ENCODE measurements around the gene ACOX3. TPM values are rescaled to one million over a fixed set of nuclear protein-coding genes. Genes with fewer than 3 reads are reported as not detected.

ACOX3 gene
- polyA plus RNA-seq, 3 donors: 3.8 to 16.8 (median 13.3) TPM

GRCh38 chr4:8464381-8464780 is 23.9 kb upstream of the ACOX3 start:
- 98% methylated on average over 11 of the region's 14 CpGs for WGBS (ENCODE audit: insufficient coverage)
- Mint-ChIP-seq H3K36me3 (peaks cover 65 to 77% of the 10 kb centered on the region in 2 donors), H3K4me3 (no peak overlapping the region), H3K9me3 (peaks cover 0 to 2% (median 0%) of the 10 kb centered on the region in 7 donors), H3K4me1 (no peaks in the 10 kb centered on the region), H3K27ac (no peak overlapping the region), H3K27me3 (ENCODE audit: low read depth in 3 of 3) (peaks cover 0 to 4% (median 0%) of the 10 kb centered on the region in 3 donors)
- H4K20me1 ChIP-seq (ENCODE audit: insufficient read depth, low read length): no peaks in the 10 kb centered on the region
- no peak overlapping the region for H2AFZ ChIP-seq (ENCODE audit: insufficient read depth, low read depth, low read length, poor library complexity, severe bottlenecking)
- H3K4me3 ChIP-seq (replicated peaks in 1 of 3; ENCODE audit: low read depth in 2 of 3, low read length in 3 of 3): no peak overlapping the region
- no peaks in the 10 kb centered on the region for H3K9me3 ChIP-seq (replicated peaks in 1 of 2; ENCODE audit: control insufficient read depth in 1 of 2, insufficient read depth in 1 of 2, low read length in 2 of 2)
- H3K36me3 ChIP-seq (replicated peaks in 1 of 2; ENCODE audit: control insufficient read depth in 1 of 2, insufficient read depth in 2 of 2, low read length in 2 of 2): peaks cover 52 to 87% of the 10 kb centered on the region in 2 donors
- H3K9ac ChIP-seq (ENCODE audit: insufficient read depth, low read length, poor library complexity, severe bottlenecking): no peak overlapping the region
- no peaks in the 10 kb centered on the region for H3K27me3 ChIP-seq (ENCODE audit: control insufficient read depth in 2 of 2, insufficient read depth in 2 of 2, low read length in 2 of 2)
- H3K4me1 ChIP-seq (ENCODE audit: control insufficient read depth in 1 of 2, insufficient read depth in 2 of 2, low read length in 2 of 2): no peaks in the 10 kb centered on the region
- intact Hi-C loops (cut with micrococcal nuclease): no loop called here
- H3K27ac ChIP-seq (ENCODE audit: low read depth in 1 of 2, low read length in 2 of 2): no peak overlapping the region
- DNase-seq: no peak
- no peaks in the 10 kb centered on the region for H3K79me2 ChIP-seq (ENCODE audit: insufficient read depth, low read length)
- H3K4me2 ChIP-seq (replicated peaks; ENCODE audit: extremely low read depth, low read length, poor library complexity, severe bottlenecking): no peak overlapping the region
- TF ChIP-seq CTCF (IDR thresholded peaks at IDR 0.05): no peak

DNA sequence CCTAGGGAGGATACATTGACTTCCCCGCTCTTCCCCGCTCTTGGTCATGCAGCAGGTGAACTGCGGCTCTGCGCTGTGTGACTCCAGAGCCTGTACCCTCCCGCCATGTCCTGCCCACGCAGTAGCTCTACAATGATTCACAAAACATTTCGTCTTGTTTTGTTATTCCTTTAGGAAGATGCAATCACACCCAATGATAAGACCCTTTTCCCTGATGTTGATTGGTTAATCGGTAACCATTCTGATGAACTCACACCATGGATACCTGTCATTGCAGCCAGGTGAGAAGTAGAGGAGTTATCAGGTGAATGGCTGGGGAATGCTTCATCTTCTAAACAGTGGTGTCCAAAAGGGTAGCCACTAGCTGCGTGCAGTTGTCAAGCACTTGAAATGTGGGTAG is 23.3 kb upstream of the ACOX3 start:
- Mint-ChIP-seq H3K4me3 (no peak overlapping the region), H3K4me1 (no peaks in the 10 kb centered on the region), H3K27ac (no peak overlapping the region), H3K36me3 (peaks cover 63 to 76% of the 10 kb centered on the region in 2 donors), H3K27me3 (ENCODE audit: low read depth in 3 of 3) (peaks cover 0 to 4% (median 0%) of the 10 kb centered on the region in 3 donors), H3K9me3 (no peaks in the 10 kb centered on the region)
- Histone ChIP-seq H3K27me3 (ENCODE audit: control insufficient read depth in 2 of 2, insufficient read depth in 2 of 2, low read length in 2 of 2) (no peaks in the 10 kb centered on the region), H3K27ac (ENCODE audit: low read depth in 1 of 2, low read length in 2 of 2) (no peak overlapping the region), H3K9ac (ENCODE audit: insufficient read depth, low read length, poor library complexity, severe bottlenecking) (no peak overlapping the region), H2AFZ (ENCODE audit: insufficient read depth, low read depth, low read length, poor library complexity, severe bottlenecking) (no peak overlapping the region), H3K4me3 (replicated peaks in 1 of 3; ENCODE audit: low read depth in 2 of 3, low read length in 3 of 3) (no peak overlapping the region), H4K20me1 (ENCODE audit: insufficient read depth, low read length) (no peaks in the 10 kb centered on the region), H3K4me1 (ENCODE audit: control insufficient read depth in 1 of 2, insufficient read depth in 2 of 2, low read length in 2 of 2) (no peaks in the 10 kb centered on the region), H3K36me3 (replicated peaks in 1 of 2; ENCODE audit: control insufficient read depth in 1 of 2, insufficient read depth in 2 of 2, low read length in 2 of 2) (peaks cover 55 to 87% of the 10 kb centered on the region in 2 donors), H3K9me3 (replicated peaks in 1 of 2; ENCODE audit: control insufficient read depth in 1 of 2, insufficient read depth in 1 of 2, low read length in 2 of 2) (no peaks in the 10 kb centered on the region), H3K79me2 (ENCODE audit: insufficient read depth, low read length) (no peaks in the 10 kb centered on the region), H3K4me2 (replicated peaks; ENCODE audit: extremely low read depth, low read length, poor library complexity, severe bottlenecking) (no peak overlapping the region)
- WGBS (ENCODE audit: insufficient coverage): 98% methylated on average over 6 of the region's 9 CpGs
- DNase-seq: no peak
- no peak for TF ChIP-seq CTCF (IDR thresholded peaks at IDR 0.05)
- intact Hi-C loops (cut with micrococcal nuclease): no loop called here
